Measurements from ENCODE around the gene PI4KA. TPM values are rescaled to one million over a fixed set of nuclear protein-coding genes. Genes with fewer than 3 reads are reported as not detected.

Gene PI4KA
- total RNA-seq, 1 experiment from 2014 or later, result 65.8 TPM

DNA sequence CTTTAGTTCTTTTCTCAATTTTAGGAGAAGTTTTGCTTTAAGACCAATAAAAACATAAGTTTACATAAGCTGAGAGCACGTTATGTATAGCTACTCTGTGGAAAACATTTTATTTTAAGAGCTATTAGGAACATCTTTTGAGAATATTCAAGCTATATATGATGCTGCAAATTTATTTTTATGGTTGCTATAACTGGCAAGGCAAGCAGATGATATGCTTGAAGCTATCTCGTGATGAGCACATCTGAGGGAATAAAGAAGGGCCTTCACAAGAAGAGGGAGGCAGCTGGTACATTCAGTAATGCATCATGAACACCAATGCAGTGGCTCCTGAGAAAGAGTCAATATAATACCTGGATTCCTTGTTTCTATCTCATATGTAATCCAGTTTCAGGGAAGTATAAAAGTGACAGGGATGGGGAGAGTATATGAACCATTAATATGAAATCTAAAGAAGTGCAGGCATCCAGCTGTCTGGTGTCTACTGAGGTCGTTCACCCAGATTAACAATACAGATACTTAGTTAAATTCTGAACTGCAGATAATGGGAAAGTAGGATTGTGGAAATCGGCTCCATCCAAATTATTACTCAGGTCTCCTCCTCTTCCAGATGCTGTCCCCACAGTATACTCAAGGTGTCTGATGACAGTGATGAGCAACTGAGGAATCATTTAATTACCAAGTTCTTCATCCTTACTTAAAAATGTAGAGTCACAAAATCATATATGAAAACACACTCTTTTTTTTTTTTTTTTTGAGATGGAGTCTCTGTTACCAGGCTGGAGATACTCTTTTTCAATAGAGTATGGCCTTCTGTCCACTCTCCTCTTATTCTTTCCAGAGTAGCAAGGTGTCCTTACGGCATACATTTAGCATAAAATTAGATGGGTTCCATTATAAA is 185.1 kb downstream of the PI4KA start:
- Histone ChIP-seq H3K9me3 (ENCODE audit: control insufficient read depth, low read depth, low read length) (no peaks in the 10 kb centered on the region), H3K9ac (ENCODE audit: extremely low read depth, insufficient read length, low read length) (no peak overlapping the region), H2BK12ac (ENCODE audit: insufficient read length, low read depth, low read length) (no peak overlapping the region), H2BK15ac (ENCODE audit: low read depth, low read length) (no peak overlapping the region), H3K23ac (ENCODE audit: insufficient read length, low read depth, low read length) (no peak overlapping the region), H2BK20ac (ENCODE audit: low read depth, low read length, poor library complexity, severe bottlenecking) (no peak overlapping the region), H3K4me1 (ENCODE audit: insufficient read depth, low read length) (no peaks in the 10 kb centered on the region), H4K5ac (ENCODE audit: insufficient read length, low read depth, low read length) (no peak overlapping the region), H3K14ac (ENCODE audit: insufficient read depth, low read length) (no peak overlapping the region), H3K18ac (ENCODE audit: insufficient read length, low read depth, low read length) (no peak overlapping the region), H2BK5ac (ENCODE audit: insufficient read length, low read length) (no peak overlapping the region), H3K79me2 (ENCODE audit: insufficient read depth, low read length) (no peaks in the 10 kb centered on the region), H3T11ph (ENCODE audit: low read length) (no peak overlapping the region), H4K91ac (ENCODE audit: insufficient read length, low read depth, low read length) (no peak overlapping the region), H3K56ac (ENCODE audit: insufficient read length, low read depth, low read length) (no peak overlapping the region), H3K23me2 (ENCODE audit: insufficient read length, low read depth, low read length, poor library complexity, severe bottlenecking) (no peaks in the 10 kb centered on the region), H3K4ac (ENCODE audit: low read depth, low read length) (no peak overlapping the region), H2AFZ (ENCODE audit: low read length) (no peak overlapping the region), H4K20me1 (ENCODE audit: control insufficient read depth, insufficient read depth, insufficient read length) (no peaks in the 10 kb centered on the region), H3K27me3 (ENCODE audit: insufficient read depth, low read length) (no peaks in the 10 kb centered on the region), H3K27ac (ENCODE audit: insufficient read length, low read depth, low read length) (no peak overlapping the region), H2AK5ac (ENCODE audit: insufficient read length, low read length) (no peak overlapping the region), H4K8ac (replicated peaks; ENCODE audit: insufficient read length, low read depth, low read length) (no peak overlapping the region), H3K79me1 (ENCODE audit: insufficient read depth, low read depth, low read length, poor library complexity, severe bottlenecking) (no peaks in the 10 kb centered on the region), H2BK120ac (ENCODE audit: low read depth, low read length, poor library complexity, severe bottlenecking) (no peak overlapping the region), H3K4me2 (ENCODE audit: insufficient read depth, insufficient read length, low read length) (no peak overlapping the region)
- Mint-ChIP-seq H3K4me3 (no peak overlapping the region), H3K36me3 (ENCODE audit: insufficient read depth in 1 of 3, low read depth in 3 of 3) (peaks cover 0 to under 1% (median 0%) of the 10 kb centered on the region in 3 experiments; a peak in 2 of 7 replicates), H3K9me3 (peaks cover 4 to 5% of the 10 kb centered on the region in 2 experiments; a peak in 4 of 5 replicates), H3K27ac (no peak overlapping the region), H3K27me3 (ENCODE audit: low read depth) (peaks cover 3% of the 10 kb centered on the region; the same call in 1 of the 2 replicates), H3K4me1 (no peaks in the 10 kb centered on the region)
- no CpG with 5 or more reads among the region's 5 CpGs for WGBS (ENCODE audit: extremely low coverage, insufficient read length, low lambda C conversion rate)
- TF ChIP-seq, protein P1, sequence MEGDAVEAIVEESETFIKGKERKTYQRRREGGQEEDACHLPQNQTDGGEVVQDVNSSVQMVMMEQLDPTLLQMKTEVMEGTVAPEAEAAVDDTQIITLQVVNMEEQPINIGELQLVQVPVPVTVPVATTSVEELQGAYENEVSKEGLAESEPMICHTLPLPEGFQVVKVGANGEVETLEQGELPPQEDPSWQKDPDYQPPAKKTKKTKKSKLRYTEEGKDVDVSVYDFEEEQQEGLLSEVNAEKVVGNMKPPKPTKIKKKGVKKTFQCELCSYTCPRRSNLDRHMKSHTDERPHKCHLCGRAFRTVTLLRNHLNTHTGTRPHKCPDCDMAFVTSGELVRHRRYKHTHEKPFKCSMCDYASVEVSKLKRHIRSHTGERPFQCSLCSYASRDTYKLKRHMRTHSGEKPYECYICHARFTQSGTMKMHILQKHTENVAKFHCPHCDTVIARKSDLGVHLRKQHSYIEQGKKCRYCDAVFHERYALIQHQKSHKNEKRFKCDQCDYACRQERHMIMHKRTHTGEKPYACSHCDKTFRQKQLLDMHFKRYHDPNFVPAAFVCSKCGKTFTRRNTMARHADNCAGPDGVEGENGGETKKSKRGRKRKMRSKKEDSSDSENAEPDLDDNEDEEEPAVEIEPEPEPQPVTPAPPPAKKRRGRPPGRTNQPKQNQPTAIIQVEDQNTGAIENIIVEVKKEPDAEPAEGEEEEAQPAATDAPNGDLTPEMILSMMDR (conservative IDR thresholded peaks at IDR 0.05), result no peak
- DNase-seq, result no peak
